M059J (cell line): ENCODE measurements around the gene MYBPHL. TPM values are rescaled to one million over a fixed set of nuclear protein-coding genes. Genes with fewer than 3 reads are reported as not detected.
"Not testable (repeated sequence)": the region's sequence is repeated elsewhere in the genome, so short reads cannot be mapped to it uniquely, and the experiment has no call there.

Experiments
- DNase-seq: peaks from one replicate; pipeline ENCODE4 v3.0.0-alpha.2; 2012; ENCODE audit warnings: low read depth
- total RNA-seq: library from RNA; depleted of rRNA; stranded (reverse); fragments of >200 nt; shearing (Covaris generic); gene quantifications from 2 replicates; pipeline ENCODE4 v1.2.3, GENCODE V29; 2014

Gene MYBPHL
- total RNA-seq, 1 experiment from 2014 or later, result not detected

- DNase-seq, result not testable (repeated sequence)
Observed at GRCh38 chr1:109305991-109306390, 820 bp downstream of the MYBPHL start.

DNA sequence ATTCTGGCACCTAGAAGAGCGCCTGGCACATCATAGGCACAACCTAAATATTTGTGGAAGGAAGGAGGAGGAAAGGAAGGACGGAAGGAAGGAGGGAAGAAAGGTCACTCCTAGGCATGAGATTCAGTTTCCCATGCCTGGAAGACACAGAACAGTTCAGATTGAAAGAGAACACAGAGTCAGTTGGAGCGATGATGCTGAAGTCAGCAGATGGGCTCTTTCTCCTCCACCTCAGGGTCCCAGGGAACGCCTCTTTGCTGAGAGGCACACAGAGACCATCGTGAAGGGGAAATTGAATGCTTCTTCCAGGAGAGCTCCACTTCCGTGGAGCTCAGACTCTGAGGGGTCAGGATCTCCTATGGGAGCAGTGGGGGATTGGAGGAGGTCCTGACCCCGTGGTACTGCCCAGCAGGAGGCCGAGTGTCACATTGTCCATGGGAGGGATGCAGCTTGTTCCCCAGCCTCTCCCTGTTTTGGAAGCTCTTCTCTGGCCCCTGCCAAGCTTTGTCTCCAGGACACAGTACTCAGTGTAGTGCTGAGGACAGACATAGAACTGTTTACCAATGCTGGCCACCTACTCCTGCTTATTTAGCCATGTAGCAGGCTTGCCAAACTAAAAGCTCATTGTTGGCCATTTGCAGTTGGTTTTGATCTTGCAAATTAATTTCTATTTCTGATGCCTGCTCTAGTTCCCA lies 2.4 kb downstream of the MYBPHL start:
- DNase-seq, result no peak

- DNase-seq, result no peak
Observed at GRCh38 chr1:109301874-109302273, 4.9 kb downstream of the MYBPHL start.

DNA sequence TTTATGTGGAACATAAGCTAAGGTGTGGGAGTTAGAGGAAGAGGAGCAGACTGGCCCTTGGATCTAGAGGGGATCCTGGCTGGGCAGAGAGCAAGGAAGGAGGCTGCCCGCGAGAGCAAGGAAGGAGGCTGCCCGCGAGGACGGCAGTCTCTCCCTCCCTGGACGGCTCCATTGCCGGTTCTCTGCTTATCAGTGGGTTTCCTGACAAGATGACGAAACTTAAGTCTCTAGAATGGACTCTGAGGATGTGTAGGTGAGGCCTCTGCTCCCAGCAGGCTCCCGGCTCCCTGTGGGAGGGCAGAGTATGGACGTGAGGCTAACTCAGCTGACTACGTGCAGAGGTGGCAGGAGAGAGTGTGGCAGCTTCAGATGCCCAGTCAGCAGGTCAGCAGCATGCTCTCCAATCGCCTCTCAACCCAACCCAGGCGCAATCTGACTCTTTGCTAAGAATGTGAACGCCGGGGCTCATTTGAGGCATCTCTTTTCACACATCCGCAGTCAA lies 6.1 kb downstream of the MYBPHL start:
- DNase-seq, result no peak

GRCh38 chr1:109299558-109300343 lies 7.1 kb downstream of the MYBPHL start:
- DNase-seq, result peak; percentile 80

DNA sequence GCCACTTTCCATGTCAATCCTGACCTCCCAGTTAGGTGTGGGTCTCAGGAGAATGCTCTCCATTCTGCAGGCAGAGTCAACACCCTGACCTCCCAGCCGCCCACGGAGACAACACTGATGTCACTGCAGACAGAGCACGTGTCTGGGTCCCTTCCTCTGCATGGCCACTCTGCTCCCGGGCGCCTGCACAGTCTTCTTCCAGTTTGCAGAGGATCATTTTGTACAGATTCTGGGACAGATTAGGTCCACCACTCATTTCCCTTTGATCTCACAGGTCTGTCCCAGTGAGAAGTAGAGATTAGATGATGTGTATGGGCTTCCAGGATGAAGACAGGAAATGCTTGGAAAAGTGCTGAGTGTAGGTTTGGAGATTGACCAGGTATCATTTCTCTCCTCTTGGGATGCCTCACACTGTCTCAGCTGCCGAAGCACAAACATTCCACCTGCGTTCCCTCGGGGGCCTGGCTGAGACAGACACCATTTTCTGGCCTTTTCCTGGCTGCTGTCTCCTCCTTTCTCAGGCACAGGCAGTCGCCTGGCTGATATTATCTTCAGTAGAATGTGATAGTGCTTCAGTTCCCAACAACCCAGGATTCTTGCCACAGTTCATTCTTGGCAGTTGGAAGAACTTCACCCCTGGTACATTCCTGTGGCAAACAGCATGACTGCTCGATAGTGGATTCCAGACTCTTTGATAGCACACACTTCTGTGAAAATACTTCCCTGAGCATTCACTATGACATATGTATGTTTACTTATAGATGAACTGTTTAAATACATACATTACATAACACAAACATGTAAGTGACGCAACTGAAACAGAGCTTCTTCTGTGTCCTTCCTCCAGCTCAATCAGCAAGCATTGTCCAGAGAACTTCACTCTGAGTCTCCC lies 7.9 kb downstream of the MYBPHL start:
- DNase-seq, result peak; percentile 94

GRCh38 chr1:109296782-109297181 lies 10.0 kb downstream of the MYBPHL start:
- DNase-seq, result no peak

GRCh38 chr1:109295712-109296415 lies 10.9 kb downstream of the MYBPHL start:
- DNase-seq, result no peak

- DNase-seq, result no peak
Observed at GRCh38 chr1:109294481-109294880, 12.3 kb downstream of the MYBPHL start.

GRCh38 chr1:109293026-109293425 lies 13.8 kb downstream of the MYBPHL start:
- no peak for DNase-seq

DNA sequence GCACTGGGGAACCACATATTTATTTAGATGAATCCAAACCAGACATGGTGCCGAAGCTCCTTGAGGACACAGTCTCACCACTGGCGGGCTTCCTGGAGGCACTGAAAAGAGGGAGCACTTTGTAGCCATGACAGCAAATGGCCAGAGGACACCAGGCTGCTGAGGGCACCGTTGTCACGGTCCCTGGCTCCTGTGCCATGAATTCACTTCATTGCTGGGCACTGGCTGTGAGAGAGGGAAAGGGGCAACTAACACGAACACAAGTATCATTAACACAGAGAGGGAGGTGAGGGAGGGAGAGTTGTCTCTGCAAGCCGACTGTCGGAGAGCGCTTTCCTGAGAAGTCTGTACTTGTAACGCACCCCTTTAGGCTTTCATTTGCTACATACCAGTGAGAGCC lies 14.4 kb downstream of the MYBPHL start:
- no peak for DNase-seq

- no peak for DNase-seq
Observed at GRCh38 chr1:109290998-109291397, 15.8 kb downstream of the MYBPHL start.

DNA sequence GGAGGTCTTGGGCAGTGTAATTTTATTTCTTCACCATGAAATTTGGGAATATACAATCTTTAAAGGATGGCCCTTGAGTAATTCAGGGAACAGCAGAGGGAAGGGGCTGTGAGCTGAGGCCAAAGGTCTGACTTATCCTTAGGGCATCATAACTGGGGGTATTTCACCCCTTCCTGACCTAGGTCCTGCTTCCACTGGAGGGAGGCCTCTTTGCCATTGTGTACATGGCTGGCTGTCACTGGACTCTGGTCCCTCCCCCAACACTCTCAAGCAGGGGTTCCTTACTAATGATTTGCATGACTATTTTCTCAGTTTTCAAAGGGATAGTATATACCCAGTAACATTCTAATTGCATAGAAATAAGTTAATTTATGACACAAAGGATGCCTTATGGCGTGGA lies 16.7 kb downstream of the MYBPHL start:
- no peak for DNase-seq

DNA sequence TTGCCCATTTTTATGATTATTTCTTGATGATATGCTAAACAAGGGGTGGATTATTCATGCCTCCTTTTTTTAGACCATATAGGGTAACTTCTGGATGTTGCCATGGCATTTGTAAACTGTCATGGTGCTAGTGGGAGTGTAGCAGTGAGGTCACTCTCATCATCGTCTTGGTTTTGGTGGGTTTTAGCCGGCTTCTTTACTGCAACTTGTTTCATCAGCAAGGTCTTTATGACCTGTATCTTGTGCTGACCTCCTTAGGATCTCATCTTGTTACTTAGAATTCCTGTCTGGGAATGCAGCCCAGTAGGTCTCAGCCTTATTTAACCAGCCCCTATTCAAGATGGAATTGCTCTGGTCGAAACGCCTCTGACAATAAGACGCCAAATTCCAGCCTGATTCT lies 20.0 kb downstream of the MYBPHL start:
- DNase-seq, result not testable (repeated sequence)

GRCh38 chr1:109283748-109284600 lies 22.8 kb downstream of the MYBPHL start:
- peak; percentile 86 for DNase-seq

DNA sequence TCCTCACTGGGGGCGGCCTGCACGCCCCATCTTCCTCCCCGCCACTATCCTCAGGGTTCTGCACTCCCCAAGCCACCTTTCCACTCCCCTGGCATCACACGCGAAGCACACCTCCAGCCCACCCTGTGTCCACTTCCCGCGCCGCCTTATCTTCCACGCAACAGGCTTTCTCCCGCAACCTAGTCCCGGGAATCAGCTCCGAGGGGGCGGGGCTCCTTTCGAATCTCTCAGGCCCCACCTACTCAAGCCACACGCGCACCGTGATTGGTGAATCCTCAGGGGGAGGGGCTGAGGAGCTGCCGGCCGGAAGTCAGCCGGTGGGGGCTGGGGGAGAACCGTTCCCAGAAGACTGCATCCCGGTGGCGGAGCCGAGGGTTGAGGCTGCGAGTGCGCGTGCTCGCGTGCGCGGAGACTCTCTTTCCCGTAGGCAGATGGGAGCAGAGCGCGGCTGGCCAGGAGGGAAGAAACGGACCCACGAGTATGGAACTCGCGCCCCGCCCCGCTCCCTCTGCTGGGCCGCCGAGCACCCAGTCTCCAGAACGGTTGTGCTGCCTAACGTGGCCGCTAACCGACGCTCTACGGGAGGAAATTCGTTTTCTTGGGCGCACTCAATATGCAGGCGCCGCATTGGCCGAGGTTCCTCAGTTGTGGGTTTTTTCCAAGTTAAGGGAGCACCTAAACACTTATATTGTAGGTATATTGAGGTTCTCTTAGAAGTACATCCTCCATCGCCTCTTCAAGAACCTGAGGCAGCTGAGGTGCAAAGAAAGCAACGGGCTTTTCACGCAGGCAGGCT lies 23.7 kb downstream of the MYBPHL start, which contains the start of gene PSRC1:
Gene PSRC1 (minus strand): TSS at position 194 of the 796 bp plus-strand sequence.
- DNase-seq, result peak; percentile 96

DNA sequence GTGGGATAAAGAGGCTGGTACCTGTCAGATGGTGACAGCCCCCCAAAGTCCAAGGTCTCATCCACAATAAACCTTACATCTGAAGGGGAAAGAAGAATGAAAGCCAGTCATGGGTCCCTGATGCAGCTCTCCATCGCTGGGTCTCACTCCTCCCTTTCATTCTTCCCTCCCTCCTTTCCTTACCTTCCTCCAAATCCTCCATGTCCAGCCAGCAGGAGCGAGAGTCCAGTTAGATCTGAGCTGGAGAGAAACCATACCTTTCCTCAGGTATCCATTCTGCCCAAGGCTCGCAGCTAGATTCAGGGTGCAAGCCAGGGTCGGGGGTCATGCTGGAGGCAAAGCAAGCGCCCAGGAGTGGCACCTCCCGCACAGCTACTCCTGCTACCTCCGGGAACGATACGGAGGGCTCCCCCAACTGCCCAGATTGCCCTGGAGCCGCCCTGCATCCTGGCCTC lies 24.3 kb downstream of the MYBPHL start:
- DNase-seq, result no peak

- DNase-seq, result peak; percentile 48
Observed at GRCh38 chr1:109281680-109282496, 24.9 kb downstream of the MYBPHL start.
